Measurements from ENCODE around the gene LYRM4.

LYRM4 gene

GRCh38 chr6:5205877-5206850 lies 54.6 kb downstream of the LYRM4 start:
- DNase-seq (ENCODE audit: low spot score) (no peak), FAIRE-seq (no peak)

- FAIRE-seq = no peak
These were observed 55.7 kb downstream of the LYRM4 start for GRCh38 chr6:5205035-5205507.

DNA sequence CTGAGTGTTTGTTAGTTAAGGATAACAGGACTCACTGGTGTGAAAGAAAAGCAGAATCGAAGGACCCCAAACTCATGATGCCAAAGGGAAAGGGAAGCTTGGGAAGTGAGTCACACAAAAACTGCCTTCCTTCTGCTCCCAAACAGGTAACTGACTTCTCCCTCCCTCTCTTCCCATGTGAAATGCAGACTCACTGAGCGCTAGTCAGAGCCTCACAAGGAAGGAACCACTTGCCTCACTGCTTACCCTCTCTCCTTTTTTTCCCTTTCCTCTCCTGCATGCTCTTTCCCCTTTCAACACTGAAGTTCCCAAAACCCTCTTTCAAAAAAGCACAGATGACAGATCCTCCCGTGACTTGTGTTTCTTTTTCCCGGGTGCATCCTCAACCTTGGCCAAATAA lies 56.4 kb downstream of the LYRM4 start:
- DNase-seq (ENCODE audit: low spot score) (no peak), FAIRE-seq (no peak)

More at GRCh38 chr6:5205035-5205507, 55.7 kb downstream of the LYRM4 start:
- no peak for DNase-seq (ENCODE audit: low spot score)

- no peak for FAIRE-seq
- no peak for DNase-seq (ENCODE audit: low spot score)
These were observed 57.2 kb downstream of the LYRM4 start for GRCh38 chr6:5203546-5203945.

DNA sequence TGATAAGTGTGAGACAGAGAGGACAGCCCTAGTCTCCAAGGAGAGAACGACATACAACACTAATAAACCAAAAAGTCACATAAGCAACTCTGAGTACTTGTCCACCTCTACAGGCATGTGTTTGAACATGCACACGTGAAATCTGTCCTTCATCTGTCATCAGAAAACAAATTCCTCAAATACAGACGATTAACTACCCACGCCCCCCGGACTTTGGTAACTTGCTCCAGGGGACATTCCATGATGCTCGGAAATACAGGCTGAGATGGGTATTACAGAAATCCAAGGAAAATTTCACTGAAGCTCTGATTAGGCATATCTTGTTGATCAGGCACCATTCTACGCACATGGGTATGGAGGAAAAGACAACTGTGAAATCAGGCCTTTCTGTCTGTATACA lies 57.8 kb downstream of the LYRM4 start:
- DNase-seq (ENCODE audit: low spot score) (no peak), FAIRE-seq (no peak)

DNA sequence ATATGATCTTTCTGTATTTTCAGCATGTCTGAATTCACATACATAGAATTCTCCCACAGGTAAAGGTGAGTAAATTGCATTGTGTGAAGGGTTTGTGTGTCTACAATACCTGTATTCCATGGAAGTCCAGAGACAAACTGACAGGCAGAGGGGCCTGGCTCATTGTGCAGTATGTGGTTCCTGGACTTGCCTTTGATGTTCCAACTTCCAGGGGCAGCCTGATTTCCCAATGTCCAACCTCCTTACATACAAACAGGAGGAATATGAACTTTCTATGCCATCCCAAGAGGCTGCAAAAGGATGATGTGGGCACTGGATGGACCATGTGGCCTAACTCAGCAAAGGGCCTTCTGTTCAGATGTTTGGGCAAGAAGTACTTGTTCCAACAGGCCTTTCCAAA lies 58.5 kb downstream of the LYRM4 start:
- no peak for DNase-seq (ENCODE audit: low spot score)
- FAIRE-seq = no peak

DNA sequence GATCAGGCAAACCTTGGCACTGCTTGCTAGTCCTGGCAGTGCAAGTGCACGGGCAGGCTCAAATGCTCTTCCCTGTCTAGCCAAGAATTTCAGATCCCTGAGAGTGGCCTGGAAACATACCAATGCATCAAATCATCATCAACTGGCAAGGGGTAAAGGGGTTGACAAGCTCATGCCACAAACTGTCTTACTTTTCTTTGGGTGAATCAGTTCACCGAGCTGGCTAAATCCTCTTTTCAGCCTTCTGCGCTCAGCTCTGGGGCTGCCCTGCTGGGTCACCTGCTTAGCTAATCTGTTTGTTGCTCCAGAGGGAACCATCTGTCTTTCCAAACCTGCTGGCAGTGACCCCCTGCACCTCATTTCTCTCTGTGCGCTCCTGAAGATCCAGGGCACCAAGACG lies 59.5 kb downstream of the LYRM4 start:
- FAIRE-seq (no peak), DNase-seq (ENCODE audit: low spot score) (no peak)

DNA sequence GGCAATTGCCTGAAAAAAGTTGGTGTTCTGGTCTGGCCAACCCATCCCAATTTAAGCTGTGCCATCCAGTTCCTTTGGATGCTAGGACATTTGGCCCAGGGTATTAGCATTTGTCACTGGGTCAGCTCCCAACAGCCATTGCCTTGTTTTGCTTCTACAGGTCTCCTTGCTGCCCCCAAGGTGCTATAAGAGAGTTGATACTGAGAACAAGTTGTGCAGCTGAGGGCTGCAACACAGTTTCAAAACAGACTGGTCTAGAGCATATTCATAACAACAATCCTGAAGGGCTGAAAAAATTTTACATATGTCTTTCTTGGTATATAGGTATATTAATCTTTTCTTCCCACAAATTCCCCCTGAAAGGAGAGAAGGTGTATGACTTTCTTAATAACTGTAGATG lies 61.0 kb downstream of the LYRM4 start:
- no peak for FAIRE-seq

DNA sequence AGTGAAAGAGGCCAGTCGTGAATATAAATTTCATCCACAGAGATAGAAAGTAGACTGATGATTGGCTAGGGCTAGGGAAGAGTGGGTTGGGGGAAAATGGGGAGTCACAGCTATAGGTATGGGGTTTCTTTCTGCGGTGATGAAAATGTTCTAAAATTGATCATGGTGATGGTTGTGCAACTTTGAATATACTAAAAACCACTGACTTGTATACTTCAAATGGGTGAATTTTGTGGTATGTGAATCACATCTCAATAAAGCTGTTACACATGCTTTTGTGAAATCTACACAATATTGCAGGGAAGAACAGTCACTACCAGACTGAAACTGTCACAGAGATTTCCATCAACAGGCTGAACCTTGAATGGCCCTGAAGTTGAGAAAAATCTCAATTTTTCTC lies 61.5 kb downstream of the LYRM4 start:
- DNase-seq (ENCODE audit: low spot score) = no peak
- FAIRE-seq = no peak

More for the DNA sequence above, 61.0 kb downstream of the LYRM4 start:
- no peak for DNase-seq (ENCODE audit: low spot score)

DNA sequence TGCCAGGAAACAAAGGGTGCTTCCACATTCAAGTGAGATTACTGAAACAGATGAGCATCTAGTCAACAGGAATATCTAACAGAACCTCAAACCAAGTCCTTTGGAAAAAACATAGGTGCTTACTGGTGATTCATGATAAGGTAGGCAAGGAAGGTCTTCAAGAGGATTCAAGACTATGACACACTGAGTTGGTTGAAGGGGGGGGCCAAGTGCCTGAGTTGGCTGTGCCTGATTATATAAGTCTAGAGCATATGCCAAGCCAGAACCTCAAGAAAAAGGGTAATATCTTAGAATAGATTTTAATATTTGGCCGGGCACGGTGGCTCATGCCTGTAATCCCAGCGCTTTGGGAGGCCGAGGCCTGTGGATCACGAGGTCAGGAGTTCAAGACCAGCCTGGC lies 63.7 kb downstream of the LYRM4 start:
- DNase-seq (ENCODE audit: low spot score) (no peak), FAIRE-seq (no peak)

GRCh38 chr6:5192135-5192794 lies 68.5 kb downstream of the LYRM4 start:
- no peak for DNase-seq (ENCODE audit: low spot score)
- FAIRE-seq = no peak

DNA sequence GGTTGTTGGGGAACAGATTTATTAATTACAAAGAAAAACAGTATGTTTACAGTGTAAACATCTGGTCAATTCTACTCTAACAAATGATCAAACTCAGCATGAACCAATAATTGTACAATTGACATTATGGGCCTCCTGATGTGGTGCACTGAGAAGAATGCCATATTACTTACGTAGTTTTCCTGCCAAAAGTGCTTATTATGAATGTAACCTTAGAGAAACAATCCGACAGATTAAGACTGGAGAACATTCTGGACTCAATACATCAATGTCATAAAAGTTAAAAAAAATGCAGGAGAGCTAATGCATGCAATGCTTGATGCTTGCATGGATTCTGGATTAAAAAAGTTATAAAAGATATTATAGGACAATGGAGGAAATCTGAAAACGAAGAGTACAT lies 69.0 kb downstream of the LYRM4 start:
- DNase-seq (ENCODE audit: low spot score) = no peak
- FAIRE-seq = no peak

DNA sequence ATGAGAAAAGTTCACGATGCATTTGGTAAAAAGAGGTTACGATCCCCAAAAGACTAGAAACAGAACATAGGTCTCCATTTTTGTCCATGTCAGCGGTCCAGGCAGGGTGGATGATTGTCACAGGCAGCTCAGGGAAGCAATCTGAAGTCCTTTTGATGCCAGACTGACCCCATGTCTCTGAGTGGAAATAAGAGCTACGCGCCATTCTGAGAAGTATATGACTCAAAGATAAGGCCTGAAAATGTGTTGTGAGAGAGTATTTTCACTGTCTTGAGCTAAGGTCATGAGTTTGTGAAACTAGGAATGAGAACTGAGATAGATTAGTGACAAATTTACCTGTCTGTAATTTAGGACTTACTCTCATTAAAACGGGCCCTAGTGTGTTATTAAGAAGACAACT lies 69.5 kb downstream of the LYRM4 start:
- FAIRE-seq = no peak

DNA sequence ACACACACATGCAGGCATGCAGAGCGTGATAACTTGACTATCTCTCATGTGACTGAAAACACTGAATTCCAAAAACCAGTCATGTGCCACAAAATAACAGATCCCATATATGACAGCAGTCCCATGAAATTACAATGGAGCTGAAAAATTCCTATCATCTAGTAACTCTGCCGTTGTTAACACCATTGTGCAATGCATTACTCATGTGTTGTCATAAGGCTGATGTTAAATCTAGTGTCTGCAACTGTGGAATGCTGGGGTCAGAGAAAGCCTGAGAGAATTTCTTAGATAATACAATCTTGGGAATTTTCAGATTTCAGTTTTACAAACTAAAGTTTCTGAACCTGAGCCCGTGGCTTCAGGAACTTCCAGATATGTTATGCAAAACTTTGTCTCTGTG lies 70.2 kb downstream of the LYRM4 start:
- peak; percentile 84 for DNase-seq (ENCODE audit: low spot score)
- FAIRE-seq = peak; percentile 78

More for the DNA sequence above, 69.5 kb downstream of the LYRM4 start:
- no peak for DNase-seq (ENCODE audit: low spot score)

- FAIRE-seq (no peak), DNase-seq (ENCODE audit: low spot score) (no peak)
These were observed 72.1 kb downstream of the LYRM4 start for GRCh38 chr6:5188646-5189045.

- DNase-seq (ENCODE audit: low spot score) (no peak), FAIRE-seq (no peak)
These were observed 75.9 kb downstream of the LYRM4 start for GRCh38 chr6:5184878-5185277.

- DNase-seq (ENCODE audit: low spot score) = no peak
- no peak for FAIRE-seq
These were observed 76.5 kb downstream of the LYRM4 start for GRCh38 chr6:5184218-5184617.

- FAIRE-seq = no peak
- no peak for DNase-seq (ENCODE audit: low spot score)
These were observed 79.0 kb downstream of the LYRM4 start for GRCh38 chr6:5181510-5182317.

DNA sequence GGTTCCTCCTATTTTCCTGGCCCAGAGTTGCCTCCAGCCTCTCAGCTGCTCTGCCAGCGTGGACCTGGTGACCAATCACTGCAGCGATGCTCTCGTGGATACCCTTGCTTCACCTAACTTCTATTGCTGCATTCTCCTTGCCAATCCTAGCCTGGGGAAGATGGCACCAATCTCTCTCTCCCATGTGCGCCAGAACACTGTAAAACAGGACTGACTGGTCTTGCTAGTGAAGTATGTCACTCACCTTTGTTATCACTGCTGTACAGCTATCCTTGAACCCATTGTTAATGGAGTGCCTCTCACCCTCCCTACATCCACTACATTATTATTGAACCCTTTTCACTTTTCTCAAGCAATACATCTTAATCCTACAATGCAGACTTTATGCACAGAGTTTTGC lies 80.1 kb downstream of the LYRM4 start:
- FAIRE-seq (no peak), DNase-seq (ENCODE audit: low spot score) (no peak)

- FAIRE-seq (no peak), DNase-seq (ENCODE audit: low spot score) (no peak)
These were observed 80.8 kb downstream of the LYRM4 start for GRCh38 chr6:5179917-5180316.

- no peak for FAIRE-seq
- DNase-seq (ENCODE audit: low spot score) = no peak
These were observed 81.9 kb downstream of the LYRM4 start for GRCh38 chr6:5178806-5179205.

DNA sequence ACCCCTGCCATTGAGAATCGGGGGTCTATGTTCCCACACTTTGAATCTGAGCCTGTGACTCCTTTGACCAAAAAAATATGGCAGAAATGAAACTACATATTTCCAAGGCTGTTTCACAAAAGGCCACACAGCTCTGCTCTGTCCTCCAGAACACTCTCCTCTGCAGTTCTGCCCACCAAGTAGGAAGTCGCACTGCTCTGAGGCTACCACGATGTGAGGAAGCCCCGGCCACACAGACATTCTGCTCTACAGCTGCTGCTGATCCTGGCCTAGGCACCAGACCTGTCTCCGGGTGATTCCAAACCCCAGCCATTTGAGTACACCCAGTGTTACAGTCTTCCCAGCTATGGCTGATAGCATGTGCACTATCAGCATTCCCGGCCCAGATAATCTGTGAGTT lies 85.1 kb downstream of the LYRM4 start:
- FAIRE-seq (no peak), DNase-seq (ENCODE audit: low spot score) (no peak)

Measured in RCC 7860 (cell line).